SU-DHL-6 (cell line): ENCODE data around the gene SNTG2.

ENCODE experiments used
- H2AFZ ChIP-seq: fragments of 200-600 bp; sonication (generic); 2 replicates; pipeline ENCODE4 v1.6.1; 2014; ENCODE audit warnings: low read depth, mild to moderate bottlenecking, moderate library complexity, mixed read lengths, antibody characterized with exemption, low read length; ENCODE audit not compliant: severe bottlenecking
- H3F3A ChIP-seq: fragments of 200-600 bp; shearing (Covaris generic); 2 replicates; pipeline ENCODE4 v1.6.0; 2016; ENCODE audit warnings: antibody characterized with exemption, mild to moderate bottlenecking; ENCODE audit not compliant: insufficient read depth
- H3K27ac ChIP-seq: fragments of 200-600 bp; sonication (generic); 2 replicates; pipeline ENCODE4 v1.5.1; 2016; ENCODE audit warnings: low read depth, mild to moderate bottlenecking, low read length, moderate library complexity, mixed read lengths
- H3K27me3 ChIP-seq: fragments of 200-600 bp; sonication (generic), shearing (Covaris generic); 2 replicates; pipeline ENCODE4 v1.6.0; 2014; ENCODE audit warnings: mild to moderate bottlenecking, low read length
- H3K36me3 ChIP-seq: fragments of 200-600 bp; sonication (generic); 2 replicates; pipeline ENCODE4 v1.6.1; 2014; ENCODE audit warnings: mild to moderate bottlenecking, low read length, mixed read lengths
- H3K4me2 ChIP-seq: fragments of 300-600, 200-600 bp; shearing (Covaris generic), sonication (generic); 2 replicates; pipeline ENCODE4 v1.6.0; 2014; ENCODE audit warnings: low read length, low read depth, mild to moderate bottlenecking; ENCODE audit not compliant: poor library complexity, severe bottlenecking
- H3K4me3 ChIP-seq: fragments of 200-600 bp; sonication (generic); 2 replicates; pipeline ENCODE4 v1.5.1; 2014; ENCODE audit warnings: antibody characterized with exemption, low read length, mild to moderate bottlenecking, mixed read lengths; ENCODE audit not compliant: insufficient read depth, poor library complexity, severe bottlenecking
- H3K79me2 ChIP-seq: fragments of 200-600 bp; sonication (generic); 2 replicates; pipeline ENCODE4 v1.6.1; 2014; ENCODE audit warnings: mild to moderate bottlenecking, low read length, moderate library complexity; ENCODE audit not compliant: insufficient read depth
- H3K9ac ChIP-seq: fragments of 200-600 bp; sonication (generic); 2 replicates; pipeline ENCODE4 v1.7.0; 2014; ENCODE audit warnings: mild to moderate bottlenecking, low read length
- H3K9me2 ChIP-seq: fragments of 200-600 bp; sonication (generic); replicated peaks from 2 replicates; pipeline ENCODE4 v1.6.1; 2014; ENCODE audit warnings: low read length; ENCODE audit not compliant: insufficient read depth
- H3K9me3 ChIP-seq: fragments of 200-600 bp; sonication (generic); 2 replicates; pipeline ENCODE4 v1.6.1; 2014; ENCODE audit warnings: low read length, mixed read lengths; ENCODE audit not compliant: insufficient read depth
- H4K20me1 ChIP-seq: fragments of 200-600 bp; sonication (generic); 2 replicates; pipeline ENCODE4 v1.6.1; 2014; ENCODE audit warnings: low read depth, mild to moderate bottlenecking, antibody characterized with exemption, low read length, moderate library complexity, mixed read lengths
- EZH2phosphoT487 ChIP-seq: fragments of 200-600 bp; sonication (generic), shearing (Covaris generic); conservative IDR thresholded peaks from 2 replicates; pipeline ENCODE4 v1.6.1; 2018; ENCODE audit warnings: mild to moderate bottlenecking, antibody characterized with exemption, low read length, moderate library complexity, mixed read lengths
- TF ChIP-seq, protein P1 (sequence below): fragments of 200-600 bp; sonication (generic); IDR thresholded peaks from one replicate; pipeline ENCODE4 v1.5.1; 2017; ENCODE audit warnings: antibody characterized with exemption, mild to moderate bottlenecking, low read length, moderate library complexity; ENCODE audit not compliant: insufficient read depth, poor library complexity, severe bottlenecking

The SNTG2 gene

DNA sequence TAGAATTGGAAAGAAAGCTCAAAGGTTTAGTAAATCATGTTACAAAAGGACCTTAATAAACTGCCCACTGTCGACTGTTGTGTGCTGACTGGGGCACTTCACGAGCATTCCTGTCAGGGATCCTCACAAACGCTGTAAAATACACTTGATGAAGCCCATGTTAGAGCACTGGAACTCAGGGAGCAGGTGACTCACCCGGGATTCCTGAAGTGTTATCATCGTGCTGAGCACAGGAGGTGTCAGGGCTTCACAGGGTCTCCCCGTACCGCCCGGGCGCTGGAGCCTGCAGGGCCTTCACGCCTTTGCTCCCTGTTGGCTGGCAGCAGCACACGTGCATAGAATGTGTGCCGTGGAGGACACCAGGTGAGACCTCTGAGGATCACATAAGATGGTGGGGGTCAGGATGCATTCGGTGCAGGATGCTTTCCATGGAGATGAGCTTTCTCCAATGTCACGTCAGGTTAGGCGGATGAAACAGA, 187.3 kb downstream of the SNTG2 start:
- Histone ChIP-seq H3K4me3 (no peak overlapping the region), H3K9me2 (no peaks in the 10 kb centered on the region), H4K20me1 (no peaks in the 10 kb centered on the region), H3K4me2 (no peak overlapping the region), H2AFZ (no peak overlapping the region), H3F3A (no peaks in the 10 kb centered on the region), H3K36me3 (no peaks in the 10 kb centered on the region), H3K27ac (no peak overlapping the region), H3K9ac (no peak overlapping the region), H3K79me2 (no peaks in the 10 kb centered on the region), H3K27me3 (no peaks in the 10 kb centered on the region), H3K9me3 (no peaks in the 10 kb centered on the region)
- no peak for TF ChIP-seq EZH2phosphoT487
- TF ChIP-seq, protein P1, sequence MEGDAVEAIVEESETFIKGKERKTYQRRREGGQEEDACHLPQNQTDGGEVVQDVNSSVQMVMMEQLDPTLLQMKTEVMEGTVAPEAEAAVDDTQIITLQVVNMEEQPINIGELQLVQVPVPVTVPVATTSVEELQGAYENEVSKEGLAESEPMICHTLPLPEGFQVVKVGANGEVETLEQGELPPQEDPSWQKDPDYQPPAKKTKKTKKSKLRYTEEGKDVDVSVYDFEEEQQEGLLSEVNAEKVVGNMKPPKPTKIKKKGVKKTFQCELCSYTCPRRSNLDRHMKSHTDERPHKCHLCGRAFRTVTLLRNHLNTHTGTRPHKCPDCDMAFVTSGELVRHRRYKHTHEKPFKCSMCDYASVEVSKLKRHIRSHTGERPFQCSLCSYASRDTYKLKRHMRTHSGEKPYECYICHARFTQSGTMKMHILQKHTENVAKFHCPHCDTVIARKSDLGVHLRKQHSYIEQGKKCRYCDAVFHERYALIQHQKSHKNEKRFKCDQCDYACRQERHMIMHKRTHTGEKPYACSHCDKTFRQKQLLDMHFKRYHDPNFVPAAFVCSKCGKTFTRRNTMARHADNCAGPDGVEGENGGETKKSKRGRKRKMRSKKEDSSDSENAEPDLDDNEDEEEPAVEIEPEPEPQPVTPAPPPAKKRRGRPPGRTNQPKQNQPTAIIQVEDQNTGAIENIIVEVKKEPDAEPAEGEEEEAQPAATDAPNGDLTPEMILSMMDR = no peak

DNA sequence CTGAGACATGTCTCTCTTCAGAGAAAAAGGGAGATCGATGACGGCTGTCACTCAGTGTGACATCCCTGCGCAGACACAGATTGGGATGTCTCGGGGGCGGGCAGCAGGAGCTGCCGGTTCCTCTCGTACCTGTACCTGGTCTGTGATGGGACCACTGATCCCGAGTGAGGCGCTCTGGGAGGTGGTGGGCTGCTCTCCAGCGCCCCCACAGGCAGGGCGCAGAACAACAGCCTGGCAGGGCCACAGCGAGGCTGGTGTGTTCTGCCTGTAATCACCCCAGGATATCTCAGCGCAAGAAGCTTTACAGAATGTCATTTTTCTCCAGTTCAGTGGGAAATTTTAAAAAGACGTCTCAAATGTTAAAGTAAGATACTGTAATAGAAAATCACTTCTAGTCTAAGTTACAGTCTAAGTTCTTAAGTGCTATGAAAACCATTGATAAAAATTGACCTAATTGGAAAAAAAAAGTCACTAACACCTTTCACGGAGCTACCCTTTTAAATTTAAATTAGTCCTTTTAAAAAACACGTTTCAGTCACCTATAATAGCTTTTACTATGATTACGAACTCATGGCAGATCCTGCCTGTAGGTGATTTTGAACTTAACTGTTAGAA, 189.8 kb downstream of the SNTG2 start:
- Histone ChIP-seq H3K4me2 (no peak overlapping the region), H3K36me3 (no peaks in the 10 kb centered on the region), H4K20me1 (no peaks in the 10 kb centered on the region), H3K9me3 (no peaks in the 10 kb centered on the region), H3K27ac (no peak overlapping the region), H2AFZ (no peak overlapping the region), H3K9me2 (no peaks in the 10 kb centered on the region), H3K27me3 (no peaks in the 10 kb centered on the region), H3F3A (no peaks in the 10 kb centered on the region), H3K9ac (no peak overlapping the region), H3K4me3 (no peak overlapping the region), H3K79me2 (no peaks in the 10 kb centered on the region)
- TF ChIP-seq, protein P1 = peak; percentile 56
- no peak for TF ChIP-seq EZH2phosphoT487

DNA sequence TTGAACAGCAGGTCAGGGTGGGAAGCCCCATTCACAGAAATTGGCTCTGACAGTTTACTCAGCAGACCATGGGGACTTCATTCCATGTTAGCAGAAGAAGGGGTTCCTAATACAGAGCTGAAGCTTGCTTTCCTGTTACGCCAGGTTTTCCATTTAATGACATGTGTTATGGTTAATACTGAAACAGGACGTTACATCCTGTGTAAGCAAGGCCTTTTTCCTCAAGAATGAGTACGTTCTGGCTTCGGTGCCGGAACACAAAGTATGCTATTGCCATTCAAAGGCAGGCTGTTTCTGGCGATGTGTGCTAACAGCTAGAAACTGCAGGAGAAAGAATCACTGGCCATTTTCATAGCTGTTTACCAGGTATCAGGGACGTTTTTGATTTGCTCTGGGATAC, 190.4 kb downstream of the SNTG2 start:
- Histone ChIP-seq H3K27me3 (no peaks in the 10 kb centered on the region), H3F3A (no peaks in the 10 kb centered on the region), H3K9me3 (no peaks in the 10 kb centered on the region), H3K36me3 (no peaks in the 10 kb centered on the region), H3K9me2 (no peaks in the 10 kb centered on the region), H4K20me1 (no peaks in the 10 kb centered on the region), H3K4me2 (no peak overlapping the region), H3K27ac (no peak overlapping the region), H3K4me3 (no peak overlapping the region), H2AFZ (no peak overlapping the region), H3K79me2 (no peaks in the 10 kb centered on the region), H3K9ac (no peak overlapping the region)
- TF ChIP-seq EZH2phosphoT487 = no peak
- TF ChIP-seq, protein P1 = no peak
